ENCODE data around the gene F11R. TPM values are rescaled to one million over a fixed set of nuclear protein-coding genes. Genes with fewer than 3 reads are reported as not detected.

The F11R gene
- total and polyA plus RNA-seq, 2 of the 4 experiments (the other 2 are of a cell fraction): 0.79 to 2.2 TPM

DNA sequence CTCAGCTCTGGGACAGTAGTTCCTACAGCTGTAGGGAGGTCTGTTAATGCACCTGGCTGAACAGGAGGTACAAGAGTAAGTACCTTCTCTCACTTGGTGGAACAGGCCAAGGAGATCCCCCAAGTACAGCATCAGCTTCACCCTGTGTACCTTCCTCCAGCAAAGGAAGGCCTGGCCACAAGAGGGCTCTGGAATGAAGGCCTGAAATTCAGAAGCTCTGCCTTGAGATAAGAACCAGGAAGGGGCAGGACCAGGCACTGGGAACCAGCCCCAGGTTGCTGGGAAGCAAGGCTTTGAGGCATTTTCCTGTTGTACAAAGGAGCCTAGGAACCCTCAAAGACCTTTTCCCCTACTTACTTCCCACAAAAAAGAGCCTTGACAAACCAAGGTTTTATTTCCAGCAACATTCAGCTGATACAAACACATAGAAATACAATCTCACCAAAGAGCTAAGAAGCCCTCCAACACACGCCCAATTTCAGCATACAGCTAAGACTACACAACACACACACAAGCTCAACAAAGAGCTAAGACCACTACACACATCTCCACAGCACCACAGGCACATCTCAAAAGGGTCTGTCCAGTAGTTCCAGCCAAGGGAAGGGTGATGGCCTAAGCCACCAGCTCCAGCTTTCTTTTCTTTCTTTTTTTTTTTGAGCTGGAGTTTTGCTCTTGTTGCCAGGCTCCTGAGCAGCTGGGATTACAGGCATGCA lies 23.5 kb downstream of the F11R start:
- BruUV-seq (replicated peaks): no TSS peak
- H2AFZ ChIP-seq (replicated peaks; ENCODE audit: low read length, poor library complexity): peak overlapping the region; percentile 82

More for the DNA sequence above, 23.5 kb downstream of the F11R start:
- intact Hi-C loops (cut with micrococcal nuclease) (loop anchor here (1.0 kb wide), 1 partner anchor 100 kb away; no protein-coding TSS in a partner anchor), in situ Hi-C loops (cut with MboI; ENCODE audit: low sequenced_read_pairs) (loop anchor here (5.0 kb wide), 2 partner anchors 50 to 100 kb away; partner anchors contain the start of genes KLHDC9 and USF1), dilution Hi-C loops (cut with HindIII; ENCODE audit: low sequenced_read_pairs, unreplicated experiment) (no loop called here)
- DNase-seq (peak; percentile 64), ATAC-seq (ENCODE audit: low read depth) (peak; percentile 86)
- Histone ChIP-seq H3K4me1 (ENCODE audit: control insufficient read depth, insufficient read depth, low read length) (no peaks in the 10 kb centered on the region), H3K27me3 (ENCODE audit: control insufficient read depth, insufficient read depth, low read length) (no peaks in the 10 kb centered on the region), H3K4ac (ENCODE audit: low read depth, low read length) (no peak overlapping the region), H3K14ac (replicated peaks; ENCODE audit: low read depth, low read length) (no peak overlapping the region), H3K18ac (ENCODE audit: low read depth, low read length) (no peak overlapping the region), H3K9me1 (ENCODE audit: insufficient read depth, low read length) (no peaks in the 10 kb centered on the region), H3K4me2 (ENCODE audit: low read depth, low read length) (no peak overlapping the region), H3K23ac (ENCODE audit: low read depth, low read length) (no peak overlapping the region), H3K9me3 (ENCODE audit: control insufficient read depth, insufficient read depth, low read length) (no peaks in the 10 kb centered on the region), H2AK9ac (replicated peaks; ENCODE audit: low read depth, low read length, poor library complexity) (no peak overlapping the region), H3K56ac (ENCODE audit: extremely low read depth, insufficient read depth, low read length) (no peak overlapping the region), H2BK15ac (ENCODE audit: low read depth, low read length) (no peak overlapping the region), H3K9ac (ENCODE audit: low read depth, low read length) (no peak overlapping the region), H2BK20ac (ENCODE audit: low read depth, low read length) (no peak overlapping the region), H3K27ac (ENCODE audit: insufficient read depth, low read length) (no peak overlapping the region), H4K5ac (ENCODE audit: low read depth, low read length) (peak overlapping the region; percentile 40; the same call in 1 of the 2 replicates), H2BK5ac (ENCODE audit: low read depth, low read length, poor library complexity, severe bottlenecking) (no peak overlapping the region), H3K36me3 (ENCODE audit: control insufficient read depth, insufficient read depth, low read length) (no peaks in the 10 kb centered on the region), H3K4me3 (ENCODE audit: insufficient read depth, low read depth, low read length) (no peak overlapping the region), H2BK120ac (ENCODE audit: low read depth, low read length) (no peak overlapping the region), H4K91ac (ENCODE audit: insufficient read depth, low read depth, low read length) (no peak overlapping the region), H4K8ac (ENCODE audit: low read depth in 2 of 2, low read length in 2 of 2) (peak overlapping the region; percentile 52 to 87; a peak in 3 of 4 replicates), H4K20me1 (ENCODE audit: insufficient read depth, low read length) (no peaks in the 10 kb centered on the region), H2AK5ac (ENCODE audit: low read depth, low read length) (no peak overlapping the region; the same call in 1 of the 2 replicates), H3K79me1 (ENCODE audit: low read depth in 1 of 2, low read length in 2 of 2) (no peaks in the 10 kb centered on the region)
- ChIA-PET CTCF (interaction anchor here (0.6 to 2.7 kb wide), 8 partner anchors 8 to 149 kb away, joined by 3 to 23 read pairs (median 7); partner anchors contain the start of genes F11R, KLHDC9 and USF1), POLR2A (ENCODE audit: unreplicated experiment) (no interaction called here)
- 100% methylated on average over 1 of the region's 1 CpG; no CpG with 5 or more reads in 1 of the 2 experiments for WGBS, 2 experiments (ENCODE audit: extremely low coverage in 2 of 2, insufficient read length in 1 of 2)
- TF ChIP-seq RCOR1 (IDR thresholded peaks at IDR 0.05; ENCODE audit: insufficient replicate concordance, low read length) (no peak), RAD21 (IDR thresholded peaks at IDR 0.05; ENCODE audit: low read length) (peak; percentile 62), SMC3 (IDR thresholded peaks at IDR 0.05; ENCODE audit: low read depth, low read length) (peak; percentile 58), MXI1 (IDR thresholded peaks at IDR 0.05; ENCODE audit: borderline replicate concordance, low read depth, low read length) (no peak), CEBPB (IDR thresholded peaks at IDR 0.05; ENCODE audit: low read depth, low read length) (no peak), NFE2L2 (IDR thresholded peaks at IDR 0.05; ENCODE audit: low read depth, low read length) (no peak), MAZ (IDR thresholded peaks at IDR 0.05; ENCODE audit: borderline replicate concordance, low read depth, low read length) (no peak), RFX5 (IDR thresholded peaks at IDR 0.05; ENCODE audit: low read depth, low read length) (no peak)
- TF ChIP-seq, protein P1, sequence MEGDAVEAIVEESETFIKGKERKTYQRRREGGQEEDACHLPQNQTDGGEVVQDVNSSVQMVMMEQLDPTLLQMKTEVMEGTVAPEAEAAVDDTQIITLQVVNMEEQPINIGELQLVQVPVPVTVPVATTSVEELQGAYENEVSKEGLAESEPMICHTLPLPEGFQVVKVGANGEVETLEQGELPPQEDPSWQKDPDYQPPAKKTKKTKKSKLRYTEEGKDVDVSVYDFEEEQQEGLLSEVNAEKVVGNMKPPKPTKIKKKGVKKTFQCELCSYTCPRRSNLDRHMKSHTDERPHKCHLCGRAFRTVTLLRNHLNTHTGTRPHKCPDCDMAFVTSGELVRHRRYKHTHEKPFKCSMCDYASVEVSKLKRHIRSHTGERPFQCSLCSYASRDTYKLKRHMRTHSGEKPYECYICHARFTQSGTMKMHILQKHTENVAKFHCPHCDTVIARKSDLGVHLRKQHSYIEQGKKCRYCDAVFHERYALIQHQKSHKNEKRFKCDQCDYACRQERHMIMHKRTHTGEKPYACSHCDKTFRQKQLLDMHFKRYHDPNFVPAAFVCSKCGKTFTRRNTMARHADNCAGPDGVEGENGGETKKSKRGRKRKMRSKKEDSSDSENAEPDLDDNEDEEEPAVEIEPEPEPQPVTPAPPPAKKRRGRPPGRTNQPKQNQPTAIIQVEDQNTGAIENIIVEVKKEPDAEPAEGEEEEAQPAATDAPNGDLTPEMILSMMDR (conservative IDR thresholded peaks at IDR 0.05; ENCODE audit: low read depth, low read length): peak; percentile 65

All from IMR-90 (cell line).